Ishikawa (cell line): ENCODE data around the gene KRT79.

Experiments used
- CREB1 ChIP-seq: IDR thresholded peaks from 2 replicates; pipeline ENCODE4 v1.6.1; 2012; ENCODE audit warnings: low read depth
- EP300 ChIP-seq: IDR thresholded peaks from 2 replicates; pipeline ENCODE4 v1.6.1; 2012; ENCODE audit warnings: borderline replicate concordance
- TAF1 ChIP-seq: IDR thresholded peaks from 2 replicates; pipeline ENCODE4 v1.6.1; 2012; ENCODE audit warnings: low read depth, mild to moderate bottlenecking
- TF ChIP-seq, protein P1 (sequence below): IDR thresholded peaks from 2 replicates; pipeline ENCODE4 v1.6.1; 2012; ENCODE audit warnings: low read depth, mild to moderate bottlenecking
- TF ChIP-seq, protein P2 (sequence below): IDR thresholded peaks from 2 replicates; pipeline ENCODE4 v1.6.1; 2012

- TF ChIP-seq EP300 (no peak), CREB1 (no peak), TAF1 (no peak)
- TF ChIP-seq, protein P1, sequence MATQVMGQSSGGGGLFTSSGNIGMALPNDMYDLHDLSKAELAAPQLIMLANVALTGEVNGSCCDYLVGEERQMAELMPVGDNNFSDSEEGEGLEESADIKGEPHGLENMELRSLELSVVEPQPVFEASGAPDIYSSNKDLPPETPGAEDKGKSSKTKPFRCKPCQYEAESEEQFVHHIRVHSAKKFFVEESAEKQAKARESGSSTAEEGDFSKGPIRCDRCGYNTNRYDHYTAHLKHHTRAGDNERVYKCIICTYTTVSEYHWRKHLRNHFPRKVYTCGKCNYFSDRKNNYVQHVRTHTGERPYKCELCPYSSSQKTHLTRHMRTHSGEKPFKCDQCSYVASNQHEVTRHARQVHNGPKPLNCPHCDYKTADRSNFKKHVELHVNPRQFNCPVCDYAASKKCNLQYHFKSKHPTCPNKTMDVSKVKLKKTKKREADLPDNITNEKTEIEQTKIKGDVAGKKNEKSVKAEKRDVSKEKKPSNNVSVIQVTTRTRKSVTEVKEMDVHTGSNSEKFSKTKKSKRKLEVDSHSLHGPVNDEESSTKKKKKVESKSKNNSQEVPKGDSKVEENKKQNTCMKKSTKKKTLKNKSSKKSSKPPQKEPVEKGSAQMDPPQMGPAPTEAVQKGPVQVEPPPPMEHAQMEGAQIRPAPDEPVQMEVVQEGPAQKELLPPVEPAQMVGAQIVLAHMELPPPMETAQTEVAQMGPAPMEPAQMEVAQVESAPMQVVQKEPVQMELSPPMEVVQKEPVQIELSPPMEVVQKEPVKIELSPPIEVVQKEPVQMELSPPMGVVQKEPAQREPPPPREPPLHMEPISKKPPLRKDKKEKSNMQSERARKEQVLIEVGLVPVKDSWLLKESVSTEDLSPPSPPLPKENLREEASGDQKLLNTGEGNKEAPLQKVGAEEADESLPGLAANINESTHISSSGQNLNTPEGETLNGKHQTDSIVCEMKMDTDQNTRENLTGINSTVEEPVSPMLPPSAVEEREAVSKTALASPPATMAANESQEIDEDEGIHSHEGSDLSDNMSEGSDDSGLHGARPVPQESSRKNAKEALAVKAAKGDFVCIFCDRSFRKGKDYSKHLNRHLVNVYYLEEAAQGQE: no peak
- TF ChIP-seq, protein P2, sequence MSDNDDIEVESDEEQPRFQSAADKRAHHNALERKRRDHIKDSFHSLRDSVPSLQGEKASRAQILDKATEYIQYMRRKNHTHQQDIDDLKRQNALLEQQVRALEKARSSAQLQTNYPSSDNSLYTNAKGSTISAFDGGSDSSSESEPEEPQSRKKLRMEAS: no peak
Measured at GRCh38 chr12:52771505-52771904, 62.6 kb downstream of the KRT79 start.
